ENCODE measurements around the gene CHRM2. TPM values are rescaled to one million over a fixed set of nuclear protein-coding genes. Genes with fewer than 3 reads are reported as not detected.

Gene CHRM2
- polyA plus RNA-seq, 1 donor (not counting 4 experiments of a cell fraction or from before 2014, with no cell fraction given): not detected

GRCh38 chr7:136874393-136875032 is 6.1 kb downstream of the CHRM2 start:
- Histone ChIP-seq H3K27ac (ENCODE audit: control insufficient read depth, insufficient read depth, low read length) (no peak overlapping the region), H2AFZ (ENCODE audit: control insufficient read depth, low read length) (no peak overlapping the region), H3K27me3 (ENCODE audit: control insufficient read depth, extremely low read depth, insufficient read depth, low read length) (peaks cover 19% of the 10 kb centered on the region), H3K4me3 (ENCODE audit: control insufficient read depth in 2 of 3, extremely low read depth in 1 of 3, insufficient read depth in 2 of 3, low read depth in 1 of 3, low read length in 3 of 3) (no peak overlapping the region), H3K9ac (ENCODE audit: control insufficient read depth, extremely low read depth, insufficient read depth, low read length) (no peak overlapping the region), H3K4me1 (ENCODE audit: control insufficient read depth, extremely low read depth, insufficient read depth, low read length) (no peaks in the 10 kb centered on the region), H3K4me2 (ENCODE audit: control insufficient read depth, extremely low read depth, insufficient read depth, low read depth, low read length) (no peak overlapping the region), H3K36me3 (ENCODE audit: control insufficient read depth in 2 of 2, extremely low read depth in 1 of 2, insufficient read depth in 2 of 2, low read length in 2 of 2) (no peaks in the 10 kb centered on the region), H3K9me3 (ENCODE audit: control insufficient read depth, low read depth, low read length) (no peaks in the 10 kb centered on the region), H3K79me2 (ENCODE audit: control insufficient read depth, insufficient read depth, low read length) (no peaks in the 10 kb centered on the region), H3K9me1 (ENCODE audit: control insufficient read depth, extremely low read depth, insufficient read depth, low read length) (no peaks in the 10 kb centered on the region), H4K20me1 (ENCODE audit: control insufficient read depth, extremely low read depth, insufficient read depth, low read length) (no peaks in the 10 kb centered on the region)
- DNase-seq (ENCODE audit: low read depth, low spot score) (no peak), FAIRE-seq (no peak)
- dilution Hi-C loops (cut with MboI; ENCODE audit: extremely low pct_ligation_motif_present, low sequenced_read_pairs): no loop called here
- TF ChIP-seq, protein P1, sequence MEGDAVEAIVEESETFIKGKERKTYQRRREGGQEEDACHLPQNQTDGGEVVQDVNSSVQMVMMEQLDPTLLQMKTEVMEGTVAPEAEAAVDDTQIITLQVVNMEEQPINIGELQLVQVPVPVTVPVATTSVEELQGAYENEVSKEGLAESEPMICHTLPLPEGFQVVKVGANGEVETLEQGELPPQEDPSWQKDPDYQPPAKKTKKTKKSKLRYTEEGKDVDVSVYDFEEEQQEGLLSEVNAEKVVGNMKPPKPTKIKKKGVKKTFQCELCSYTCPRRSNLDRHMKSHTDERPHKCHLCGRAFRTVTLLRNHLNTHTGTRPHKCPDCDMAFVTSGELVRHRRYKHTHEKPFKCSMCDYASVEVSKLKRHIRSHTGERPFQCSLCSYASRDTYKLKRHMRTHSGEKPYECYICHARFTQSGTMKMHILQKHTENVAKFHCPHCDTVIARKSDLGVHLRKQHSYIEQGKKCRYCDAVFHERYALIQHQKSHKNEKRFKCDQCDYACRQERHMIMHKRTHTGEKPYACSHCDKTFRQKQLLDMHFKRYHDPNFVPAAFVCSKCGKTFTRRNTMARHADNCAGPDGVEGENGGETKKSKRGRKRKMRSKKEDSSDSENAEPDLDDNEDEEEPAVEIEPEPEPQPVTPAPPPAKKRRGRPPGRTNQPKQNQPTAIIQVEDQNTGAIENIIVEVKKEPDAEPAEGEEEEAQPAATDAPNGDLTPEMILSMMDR (optimal IDR thresholded peaks at IDR 0.05 in 1 of 3, IDR thresholded peaks at IDR 0.05 in 1 of 3, conservative IDR thresholded peaks at IDR 0.05 in 1 of 3; ENCODE audit: extremely low read depth in 1 of 3, insufficient read depth in 2 of 3, low read length in 3 of 3): peak in 1 of 3 experiments; percentile 20
- TF ChIP-seq EZH2 (IDR thresholded peaks at IDR 0.05; ENCODE audit: low read length): no peak

GRCh38 chr7:136877509-136877908 is 9.1 kb downstream of the CHRM2 start:
- H3K9me3 ChIP-seq (ENCODE audit: control insufficient read depth, low read depth, low read length): no peaks in the 10 kb centered on the region
- no peak for FAIRE-seq
- no peak overlapping the region for H3K4me2 ChIP-seq (ENCODE audit: control insufficient read depth, extremely low read depth, insufficient read depth, low read depth, low read length)
- H4K20me1 ChIP-seq (ENCODE audit: control insufficient read depth, extremely low read depth, insufficient read depth, low read length): no peaks in the 10 kb centered on the region
- no peak for DNase-seq (ENCODE audit: low read depth, low spot score)
- TF ChIP-seq, protein P1 (optimal IDR thresholded peaks at IDR 0.05 in 1 of 3, IDR thresholded peaks at IDR 0.05 in 1 of 3, conservative IDR thresholded peaks at IDR 0.05 in 1 of 3; ENCODE audit: extremely low read depth in 1 of 3, insufficient read depth in 2 of 3, low read length in 3 of 3): no peak
- no peak for TF ChIP-seq EZH2 (IDR thresholded peaks at IDR 0.05; ENCODE audit: low read length)
- dilution Hi-C loops (cut with MboI; ENCODE audit: extremely low pct_ligation_motif_present, low sequenced_read_pairs): no loop called here
- no peaks in the 10 kb centered on the region for H3K36me3 ChIP-seq (ENCODE audit: control insufficient read depth in 2 of 2, extremely low read depth in 1 of 2, insufficient read depth in 2 of 2, low read length in 2 of 2)
- H3K4me1 ChIP-seq (ENCODE audit: control insufficient read depth, extremely low read depth, insufficient read depth, low read length): no peaks in the 10 kb centered on the region
- no peak overlapping the region for H3K4me3 ChIP-seq (ENCODE audit: control insufficient read depth in 2 of 3, extremely low read depth in 1 of 3, insufficient read depth in 2 of 3, low read depth in 1 of 3, low read length in 3 of 3)
- H3K79me2 ChIP-seq (ENCODE audit: control insufficient read depth, insufficient read depth, low read length): no peaks in the 10 kb centered on the region
- H3K27me3 ChIP-seq (ENCODE audit: control insufficient read depth, extremely low read depth, insufficient read depth, low read length): no peaks in the 10 kb centered on the region
- H3K9ac ChIP-seq (ENCODE audit: control insufficient read depth, extremely low read depth, insufficient read depth, low read length): no peak overlapping the region
- H3K27ac ChIP-seq (ENCODE audit: control insufficient read depth, insufficient read depth, low read length): no peak overlapping the region
- H2AFZ ChIP-seq (ENCODE audit: control insufficient read depth, low read length): no peak overlapping the region
- H3K9me1 ChIP-seq (ENCODE audit: control insufficient read depth, extremely low read depth, insufficient read depth, low read length): no peaks in the 10 kb centered on the region
